Adrenal gland (tissue), 12 donors: ENCODE measurements around the gene GFOD1. TPM values are rescaled to one million over a fixed set of nuclear protein-coding genes. Genes with fewer than 3 reads are reported as not detected.
A peak's percentile ranks its signal among the peaks of the same experiment; 100 is the strongest.

Experiments used
- DNase-seq, 7 donors: peaks; one replicate each; pipeline ENCODE4 v3.0.0-alpha.2; 2019 to 2020
- H3K27ac ChIP-seq, 5 donors: fragments of 200-600 bp; sonication (generic) in 4 of 5; 1 replicate in 3 of 5; 2 replicates in 2 of 5; pipeline versions ENCODE4 v1.5.1 to v1.8.0; 2016 to 2020; ENCODE audit warnings: mild to moderate bottlenecking in 1 of 5
- H3K27me3 ChIP-seq: fragments of 200-600 bp; 2 replicates; pipeline ENCODE4 v1.8.0; 2021
- H3K36me3 ChIP-seq, 2 donors: fragments of 200-600 bp; replicated peaks in 1 of 2; 1 replicate in 1 of 2; 2 replicates in 1 of 2; pipeline versions ENCODE4 v1.5.1 to v1.8.0; 2018 to 2022
- H3K4me1 ChIP-seq, 2 donors: fragments of 200-600 bp; replicated peaks in 1 of 2; 1 replicate in 1 of 2; 2 replicates in 1 of 2; pipeline versions ENCODE4 v1.5.1 to v1.8.0; 2018 to 2021
- H3K4me3 ChIP-seq, 4 donors: fragments of 200-600 bp; sonication (generic) in 3 of 4; one replicate each; pipeline ENCODE4 v1.5.1; 2016 to 2018
- H3K9me3 ChIP-seq, 3 donors: fragments of 200-600 bp; sonication (generic) in 1 of 3; replicated peaks in 1 of 3; 1 replicate in 2 of 3; 2 replicates in 1 of 3; pipeline versions ENCODE4 v1.5.1 to v1.8.0; 2016 to 2021
- POLR2A ChIP-seq, 2 donors: fragments of 450-650 bp; IDR thresholded peaks; one replicate each; pipeline ENCODE4 v1.6.1; 2017; ENCODE audit warnings: antibody characterized with exemption in 2 of 2, mild to moderate bottlenecking in 2 of 2, moderate library complexity in 1 of 2
- WGBS, 4 donors: extraction: QIAGEN DNeasy Blood & Tissue Kit in 2 of 4; methylation state at CpG; one replicate each; pipeline versions ENCODE4 v1.1.5 to v1.1.7; 2013 to 2017; 5-methylcytosine and 5-hydroxymethylcytosine counted together
- intact Hi-C, 2 donors: fragments of 100-400 bp; cut with DNase I; formaldehyde crosslinking; loops; one replicate each; pipeline versions ENCODE4 v1.14.1 to v1.15.0; 2022 to 2023
- polyA plus RNA-seq, 3 donors: library from polyadenylated mRNA; stranded (reverse); fragments of 200-250 nt in 2 of 3; fragments of 350-450 nt in 1 of 3; fragmentation: Illumina TruSeq in 1 of 3; extraction: RNeasy Lipid Tissue Mini Kit (QIAGEN cat#74804) in 1 of 3; gene quantifications; one replicate each; pipeline ENCODE4 v1.2.3, GENCODE V29; 2013 to 2014
- total RNA-seq, 9 donors: library from RNA; depleted of rRNA in 4 of 9; stranded (reverse); fragments of >200 nt in 4 of 9; fragments of 120-200 nt in 1 of 9; fragmentation: NEBNext Ultra II Directional in 1 of 9; extraction: Animal tissue kit (Norgen Biotek cat#: 25700) in 1 of 9; gene quantifications; one replicate each; pipeline versions ENCODE4 v1.1.0 to v1.2.4, GENCODE V29; 2013 to 2023
- TF ChIP-seq, protein P1 (sequence below), 6 experiments: fragments of 450-650 bp in 4 of 6; fragments of 200-600 bp in 2 of 6; sonication (generic) in 1 of 6; IDR thresholded peaks; 1 replicate in 5 of 6; 2 replicates in 1 of 6; pipeline versions ENCODE4 v1.5.1 to v1.8.0; 2016 to 2021; ENCODE audit warnings: antibody characterized with exemption in 6 of 6, mild to moderate bottlenecking in 2 of 6, moderate library complexity in 1 of 6
- donor health status: healthy with polysubstance abuse.
- donor health status: Bipolar disorder and iron deficiency.
- donor health status: DM: yes; HTN: yes; CAD: no.
- donor health status: DM: no; HTN: no; CAD: no.
- donor health status: DM: no; HTN: no; CAD: no.
- donor health status: DM: yes; HTN: yes; CAD: no.

The GFOD1 gene
- total and polyA plus RNA-seq, 12 donors = 1.9 to 7.7 (median 4.1) TPM

GRCh38 chr6:13409991-13410390 lies 77.4 kb downstream of the GFOD1 start:
- intact Hi-C loops = no loop called here

GRCh38 chr6:13407709-13408695 lies 79.4 kb downstream of the GFOD1 start:
- WGBS, 4 donors = 75 to 90% (median 82%) methylated on average over 9 to 12 of the region's 12 CpGs
- peak overlapping the region in 1 of 5 donors; percentile 33 for H3K27ac ChIP-seq
- no peak overlapping the region for H3K4me3 ChIP-seq
- no peaks in the 10 kb centered on the region for H3K36me3 ChIP-seq
- no peak for TF ChIP-seq POLR2A (IDR thresholded peaks at IDR 0.05)
- TF ChIP-seq, protein P1, sequence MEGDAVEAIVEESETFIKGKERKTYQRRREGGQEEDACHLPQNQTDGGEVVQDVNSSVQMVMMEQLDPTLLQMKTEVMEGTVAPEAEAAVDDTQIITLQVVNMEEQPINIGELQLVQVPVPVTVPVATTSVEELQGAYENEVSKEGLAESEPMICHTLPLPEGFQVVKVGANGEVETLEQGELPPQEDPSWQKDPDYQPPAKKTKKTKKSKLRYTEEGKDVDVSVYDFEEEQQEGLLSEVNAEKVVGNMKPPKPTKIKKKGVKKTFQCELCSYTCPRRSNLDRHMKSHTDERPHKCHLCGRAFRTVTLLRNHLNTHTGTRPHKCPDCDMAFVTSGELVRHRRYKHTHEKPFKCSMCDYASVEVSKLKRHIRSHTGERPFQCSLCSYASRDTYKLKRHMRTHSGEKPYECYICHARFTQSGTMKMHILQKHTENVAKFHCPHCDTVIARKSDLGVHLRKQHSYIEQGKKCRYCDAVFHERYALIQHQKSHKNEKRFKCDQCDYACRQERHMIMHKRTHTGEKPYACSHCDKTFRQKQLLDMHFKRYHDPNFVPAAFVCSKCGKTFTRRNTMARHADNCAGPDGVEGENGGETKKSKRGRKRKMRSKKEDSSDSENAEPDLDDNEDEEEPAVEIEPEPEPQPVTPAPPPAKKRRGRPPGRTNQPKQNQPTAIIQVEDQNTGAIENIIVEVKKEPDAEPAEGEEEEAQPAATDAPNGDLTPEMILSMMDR (IDR thresholded peaks at IDR 0.05) = no peak
- intact Hi-C loops = no loop called here
- DNase-seq = peak in 5 of 7 donors; percentile 30 to 60 (median 51)
- H3K9me3 ChIP-seq = no peaks in the 10 kb centered on the region
- H3K4me1 ChIP-seq = peaks cover 0 to 3% of the 10 kb centered on the region in 2 donors
- peaks cover 9% of the 10 kb centered on the region for H3K27me3 ChIP-seq

More at GRCh38 chr6:13409991-13410390, 77.4 kb downstream of the GFOD1 start:
- peak in 1 of 7 donors; percentile 14 for DNase-seq
- H3K4me3 ChIP-seq = no peak overlapping the region
- H3K27me3 ChIP-seq = peaks cover 9% of the 10 kb centered on the region
- WGBS, 4 donors = 75 to 90% (median 81%) methylated on average over 2 of the region's 2 CpGs
- no peaks in the 10 kb centered on the region for H3K36me3 ChIP-seq
- H3K4me1 ChIP-seq = peaks cover 0 to 3% of the 10 kb centered on the region in 2 donors
- H3K9me3 ChIP-seq = no peaks in the 10 kb centered on the region
- TF ChIP-seq POLR2A (IDR thresholded peaks at IDR 0.05) = no peak
- TF ChIP-seq, protein P1 (IDR thresholded peaks at IDR 0.05) = no peak
- no peak overlapping the region for H3K27ac ChIP-seq

DNA sequence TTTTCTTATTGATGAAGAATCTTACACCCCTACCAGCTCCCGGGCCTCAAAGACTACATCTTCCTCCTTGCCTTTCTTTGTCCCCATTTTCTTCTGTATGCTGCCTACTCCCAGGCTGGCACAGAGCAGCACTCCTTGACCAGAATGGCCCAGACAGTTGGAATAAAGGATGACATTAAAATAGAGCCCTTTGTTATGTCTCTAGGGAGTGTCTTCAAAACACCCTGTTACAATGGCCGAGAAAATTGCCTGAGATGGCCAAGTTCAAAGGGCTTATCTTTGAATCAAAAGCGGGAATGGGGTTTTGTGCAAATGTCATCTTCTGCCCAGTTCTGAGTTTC lies 80.1 kb downstream of the GFOD1 start:
- WGBS, 4 donors = 60 to 93% (median 89%) methylated on average over 3 of the region's 3 CpGs
- peak in 1 of 7 donors; percentile 10 for DNase-seq
- H3K4me1 ChIP-seq = peaks cover 0 to 3% of the 10 kb centered on the region in 2 donors
- peak overlapping the region in 1 of 5 donors; percentile 33 for H3K27ac ChIP-seq
- H3K27me3 ChIP-seq = peaks cover 6% of the 10 kb centered on the region
- H3K4me3 ChIP-seq = no peak overlapping the region
- no peaks in the 10 kb centered on the region for H3K9me3 ChIP-seq
- intact Hi-C loops = no loop called here
- TF ChIP-seq POLR2A (IDR thresholded peaks at IDR 0.05) = no peak
- TF ChIP-seq, protein P1 (IDR thresholded peaks at IDR 0.05) = no peak
- H3K36me3 ChIP-seq = no peaks in the 10 kb centered on the region

- Histone ChIP-seq H3K4me3 (no peak overlapping the region), H3K9me3 (no peaks in the 10 kb centered on the region), H3K27me3 (peaks cover under 1% of the 10 kb centered on the region), H3K27ac (no peak overlapping the region), H3K36me3 (no peaks in the 10 kb centered on the region), H3K4me1 (peaks cover 0 to 3% of the 10 kb centered on the region in 2 donors)
- intact Hi-C loops = no loop called here
- no peak for TF ChIP-seq POLR2A (IDR thresholded peaks at IDR 0.05)
- TF ChIP-seq, protein P1 (IDR thresholded peaks at IDR 0.05) = no peak
- 91 to 93% (median 91%) methylated on average over 1 of the region's 1 CpG for WGBS, 4 donors
- DNase-seq = peak in 1 of 7 donors; percentile 40
Measured at GRCh38 chr6:13406781-13407180, 80.6 kb downstream of the GFOD1 start.
